Astrocyte (in vitro differentiated cells and primary cell): Measurements from ENCODE around the gene GALNT17.

Source experiments
- CTCF ChIP-seq: IDR thresholded peaks from 2 replicates; pipeline ENCODE4 v1.5.1; 2011; ENCODE audit warnings: low read depth, mild to moderate bottlenecking, inconsistent platforms, low read length, moderate library complexity; ENCODE audit not compliant: insufficient read depth
- EZH2 ChIP-seq: IDR thresholded peaks from 2 replicates; pipeline ENCODE4 v1.6.1; 2012; ENCODE audit warnings: mild to moderate bottlenecking, low read length, inconsistent platforms; ENCODE audit not compliant: insufficient read depth

- TF ChIP-seq CTCF, result no peak
- no peak for TF ChIP-seq EZH2
These were observed 191.8 kb downstream of the GALNT17 start for GRCh38 chr7:71323726-71324125.
